MCF 10A (cell line): Measurements from ENCODE around the gene VIL1. TPM values are rescaled to one million over a fixed set of nuclear protein-coding genes. Genes with fewer than 3 reads are reported as not detected.

Source experiments
- BruUV-seq: library from RNA; stranded (reverse); fragments of 400-500 nt; replicated peaks from 2 replicates; lab custom pipeline; 2021; lab: Mats Ljungman, UMichigan
- CTCF ChIA-PET: fragments of 300-600 bp; sonication (Branson Sonifier 250); formaldehyde crosslinking; extraction: SDS; loops from one replicate; lab custom pipeline; 2021; ENCODE audit warnings: antibody characterized with exemption, inconsistent platforms; lab: Yijun Ruan, JAX
- POLR2A ChIA-PET: fragments of 300-600, 350-650 bp; sonication (Branson Sonifier 250); formaldehyde crosslinking; extraction: SDS; loops from one replicate; lab custom pipeline; 2020; ENCODE audit warnings: antibody characterized with exemption, inconsistent platforms; lab: Yijun Ruan, JAX
- DNase-seq: peaks from one replicate; pipeline ENCODE4 v3.0.0-alpha.2; 2018; ENCODE audit not compliant: unreplicated experiment
- H3K27ac Mint-ChIP-seq: one replicate; pipeline ENCODE4 v1.8.0; 2022; ENCODE audit warnings: mild to moderate bottlenecking, low read depth, mixed read lengths; ENCODE audit not compliant: unreplicated experiment
- H3K27me3 Mint-ChIP-seq: one replicate; pipeline ENCODE4 v1.8.0; 2022; ENCODE audit warnings: mixed read lengths; ENCODE audit not compliant: insufficient read depth, unreplicated experiment
- H3K36me3 Mint-ChIP-seq: one replicate; pipeline ENCODE4 v1.8.0; 2022; ENCODE audit warnings: mild to moderate bottlenecking, moderate library complexity, mixed read lengths; ENCODE audit not compliant: insufficient read depth, unreplicated experiment
- H3K4me1 Mint-ChIP-seq: one replicate; pipeline ENCODE4 v1.8.0; 2022; ENCODE audit warnings: mixed read lengths; ENCODE audit not compliant: insufficient read depth, unreplicated experiment
- H3K4me3 Mint-ChIP-seq: one replicate; pipeline ENCODE4 v1.8.0; 2022; ENCODE audit warnings: mild to moderate bottlenecking, moderate library complexity, mixed read lengths; ENCODE audit not compliant: unreplicated experiment
- H3K9me3 Mint-ChIP-seq: one replicate; pipeline ENCODE4 v1.8.0; 2022; ENCODE audit warnings: mixed read lengths; ENCODE audit not compliant: unreplicated experiment
- intact Hi-C: fragments of 100-400 bp; cut with micrococcal nuclease; formaldehyde crosslinking; loops from 2 replicates; pipeline ENCODE4 v1.14.1; 2022
- total RNA-seq: library from RNA; stranded (reverse); gene quantifications from 2 replicates; pipeline ENCODE4 v1.2.3, GENCODE V29; 2022
- TF ChIP-seq, protein P1 (sequence below): fragments of 200-600 bp; IDR thresholded peaks from one replicate; pipeline ENCODE4 v1.8.0; 2022; ENCODE audit warnings: antibody characterized with exemption, mild to moderate bottlenecking; ENCODE audit not compliant: unreplicated experiment

Gene VIL1
- total RNA-seq, 1 experiment from 2014 or later, result not detected

DNA sequence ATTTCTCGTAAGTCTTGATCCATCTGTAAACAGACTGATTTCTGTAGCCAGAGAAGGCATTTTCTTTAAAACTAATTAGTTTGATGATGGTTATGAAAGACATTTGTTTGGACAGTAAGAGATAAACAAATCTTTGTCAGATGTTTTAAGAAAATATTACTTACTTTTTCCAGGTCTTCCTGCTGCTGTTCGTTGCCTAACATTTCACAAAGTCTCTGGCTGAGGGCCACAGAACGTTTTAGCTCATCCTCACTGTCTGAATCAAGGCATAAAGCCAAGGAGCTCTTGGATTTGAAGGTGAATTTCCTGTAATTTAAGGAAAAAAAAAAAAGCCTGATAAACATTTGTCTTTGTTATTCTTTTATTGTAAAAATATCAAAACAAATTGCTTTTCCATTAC, 57.8 kb downstream of the VIL1 start:
- no TSS peak for BruUV-seq
- TF ChIP-seq, protein P1, sequence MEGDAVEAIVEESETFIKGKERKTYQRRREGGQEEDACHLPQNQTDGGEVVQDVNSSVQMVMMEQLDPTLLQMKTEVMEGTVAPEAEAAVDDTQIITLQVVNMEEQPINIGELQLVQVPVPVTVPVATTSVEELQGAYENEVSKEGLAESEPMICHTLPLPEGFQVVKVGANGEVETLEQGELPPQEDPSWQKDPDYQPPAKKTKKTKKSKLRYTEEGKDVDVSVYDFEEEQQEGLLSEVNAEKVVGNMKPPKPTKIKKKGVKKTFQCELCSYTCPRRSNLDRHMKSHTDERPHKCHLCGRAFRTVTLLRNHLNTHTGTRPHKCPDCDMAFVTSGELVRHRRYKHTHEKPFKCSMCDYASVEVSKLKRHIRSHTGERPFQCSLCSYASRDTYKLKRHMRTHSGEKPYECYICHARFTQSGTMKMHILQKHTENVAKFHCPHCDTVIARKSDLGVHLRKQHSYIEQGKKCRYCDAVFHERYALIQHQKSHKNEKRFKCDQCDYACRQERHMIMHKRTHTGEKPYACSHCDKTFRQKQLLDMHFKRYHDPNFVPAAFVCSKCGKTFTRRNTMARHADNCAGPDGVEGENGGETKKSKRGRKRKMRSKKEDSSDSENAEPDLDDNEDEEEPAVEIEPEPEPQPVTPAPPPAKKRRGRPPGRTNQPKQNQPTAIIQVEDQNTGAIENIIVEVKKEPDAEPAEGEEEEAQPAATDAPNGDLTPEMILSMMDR, result no peak
- H3K27me3 Mint-ChIP-seq, result no peaks in the 10 kb centered on the region
- CTCF ChIA-PET, result interaction anchor here (0.7 kb wide), 1 partner anchor 22 kb away, joined by 3 read pairs; no protein-coding TSS in a partner anchor
- peak; percentile 1 for DNase-seq
- H3K27ac Mint-ChIP-seq, result no peak overlapping the region
- no peaks in the 10 kb centered on the region for H3K4me1 Mint-ChIP-seq
- H3K4me3 Mint-ChIP-seq, result no peak overlapping the region
- H3K36me3 Mint-ChIP-seq, result peaks cover 72% of the 10 kb centered on the region
- no peaks in the 10 kb centered on the region for H3K9me3 Mint-ChIP-seq
- POLR2A ChIA-PET, result interaction anchor here (1.3 kb wide), 1 partner anchor 70 kb away, joined by 3 read pairs; no protein-coding TSS in a partner anchor
- intact Hi-C loops, result no loop called here

- TF ChIP-seq, protein P1, result no peak
- DNase-seq, result no peak
- Mint-ChIP-seq H3K27ac (no peak overlapping the region), H3K36me3 (peaks cover 69% of the 10 kb centered on the region), H3K4me1 (no peaks in the 10 kb centered on the region), H3K4me3 (no peak overlapping the region), H3K9me3 (no peaks in the 10 kb centered on the region), H3K27me3 (no peaks in the 10 kb centered on the region)
- no TSS peak for BruUV-seq
- intact Hi-C loops, result no loop called here
- POLR2A ChIA-PET, result interaction anchor here (1.3 kb wide), 1 partner anchor 71 kb away, joined by 3 read pairs; no protein-coding TSS in a partner anchor
- CTCF ChIA-PET, result interaction anchor here (0.7 kb wide), 1 partner anchor 23 kb away, joined by 3 read pairs; no protein-coding TSS in a partner anchor
Measured at GRCh38 chr2:218477247-218477646, 58.3 kb downstream of the VIL1 start.

GRCh38 chr2:218478544-218478943, 59.6 kb downstream of the VIL1 start:
- CTCF ChIA-PET, result no interaction called here
- no peak overlapping the region for H3K4me3 Mint-ChIP-seq
- no peak overlapping the region for H3K27ac Mint-ChIP-seq
- intact Hi-C loops, result no loop called here
- TF ChIP-seq, protein P1, result no peak
- no peak for DNase-seq
- no peaks in the 10 kb centered on the region for H3K4me1 Mint-ChIP-seq
- peaks cover 65% of the 10 kb centered on the region for H3K36me3 Mint-ChIP-seq
- no peaks in the 10 kb centered on the region for H3K27me3 Mint-ChIP-seq
- no TSS peak for BruUV-seq
- no peaks in the 10 kb centered on the region for H3K9me3 Mint-ChIP-seq
- POLR2A ChIA-PET, result no interaction called here

DNA sequence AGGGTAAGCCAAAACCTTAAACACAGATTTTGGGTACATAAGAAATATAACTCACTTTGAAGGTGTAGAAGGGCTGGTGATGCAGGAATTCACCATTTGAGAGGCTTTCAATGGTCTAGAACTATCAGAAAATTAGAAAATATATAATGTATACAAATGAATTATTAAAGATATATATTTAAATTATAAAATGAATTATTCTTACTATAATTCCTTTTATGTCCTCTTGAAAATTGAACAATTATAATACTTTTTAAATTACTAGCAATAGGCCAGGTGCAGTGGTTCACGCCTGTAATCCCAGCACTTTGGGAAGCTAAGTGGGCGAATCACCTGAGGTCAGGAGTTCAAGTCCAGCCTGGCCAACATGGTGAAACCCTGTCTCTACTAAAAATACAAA, 60.7 kb downstream of the VIL1 start:
- ChIA-PET CTCF (interaction anchor here (0.6 to 1.0 kb wide), 3 partner anchors 12 to 752 kb away, joined by 3 to 5 read pairs (median 4); no protein-coding TSS in a partner anchor), POLR2A (interaction anchor here (0.8 to 0.9 kb wide), 2 partner anchors 13 to 55 kb away, joined by 3 read pairs; no protein-coding TSS in a partner anchor)
- no peak overlapping the region for H3K4me3 Mint-ChIP-seq
- no peaks in the 10 kb centered on the region for H3K4me1 Mint-ChIP-seq
- H3K27me3 Mint-ChIP-seq, result no peaks in the 10 kb centered on the region
- no peaks in the 10 kb centered on the region for H3K9me3 Mint-ChIP-seq
- no peak overlapping the region for H3K27ac Mint-ChIP-seq
- no peak for DNase-seq
- TF ChIP-seq, protein P1, result no peak
- intact Hi-C loops, result no loop called here
- H3K36me3 Mint-ChIP-seq, result peaks cover 62% of the 10 kb centered on the region
- BruUV-seq, result no TSS peak
